DMS153 treated with DMSO at 0.1 percent for 48 hours (cell line): Measurements from ENCODE around the gene CCT3.

Experiments
- DNase-seq: peaks from one replicate; lab custom pipeline; 2025; ENCODE audit not compliant: unreplicated experiment; lab: John Stamatoyannopoulos, UW

The CCT3 gene

DNA sequence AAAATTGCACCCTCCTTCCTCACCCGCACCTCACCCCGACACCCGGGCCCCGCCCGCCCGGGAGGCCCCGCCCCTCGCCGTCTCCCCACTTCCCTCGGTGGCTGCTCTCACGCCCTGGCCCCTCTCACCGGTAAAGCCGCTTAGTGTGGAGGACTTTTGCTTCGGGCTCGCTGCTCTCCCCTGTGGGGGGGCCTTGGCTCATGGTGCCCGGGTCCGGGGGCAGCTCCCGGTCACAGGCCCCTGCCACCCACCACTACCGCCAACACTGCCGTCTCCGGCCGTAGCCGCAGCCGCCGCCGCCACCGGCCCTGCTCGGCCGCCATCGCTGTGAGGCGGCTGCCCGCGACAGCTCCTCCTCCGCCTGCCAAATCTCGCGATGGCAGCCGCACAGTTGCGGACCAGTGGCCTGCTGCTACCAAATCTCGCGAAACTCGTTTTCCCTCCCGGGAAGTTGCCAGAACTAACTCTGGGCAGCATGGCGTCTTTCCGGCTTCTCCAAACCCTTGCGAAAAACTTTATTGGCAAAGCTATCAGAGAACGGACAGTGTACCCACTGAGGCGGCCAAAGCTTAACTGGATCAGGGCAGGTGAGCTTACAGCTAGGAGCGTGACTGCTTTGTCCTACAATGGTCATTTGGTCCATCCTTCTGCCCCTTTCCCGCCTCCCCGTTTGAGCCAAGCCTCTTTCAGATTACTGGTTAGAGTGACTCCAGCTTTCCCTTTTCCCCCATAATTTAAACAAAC lies 55.4 kb downstream of the CCT3 start, which contains the start of gene SMG5:
SMG5 (minus strand) TSS at position 347 of the 744 bp plus-strand sequence; CDS start at position 202, 145 bp downstream.
- peak; percentile 100 for DNase-seq

DNA sequence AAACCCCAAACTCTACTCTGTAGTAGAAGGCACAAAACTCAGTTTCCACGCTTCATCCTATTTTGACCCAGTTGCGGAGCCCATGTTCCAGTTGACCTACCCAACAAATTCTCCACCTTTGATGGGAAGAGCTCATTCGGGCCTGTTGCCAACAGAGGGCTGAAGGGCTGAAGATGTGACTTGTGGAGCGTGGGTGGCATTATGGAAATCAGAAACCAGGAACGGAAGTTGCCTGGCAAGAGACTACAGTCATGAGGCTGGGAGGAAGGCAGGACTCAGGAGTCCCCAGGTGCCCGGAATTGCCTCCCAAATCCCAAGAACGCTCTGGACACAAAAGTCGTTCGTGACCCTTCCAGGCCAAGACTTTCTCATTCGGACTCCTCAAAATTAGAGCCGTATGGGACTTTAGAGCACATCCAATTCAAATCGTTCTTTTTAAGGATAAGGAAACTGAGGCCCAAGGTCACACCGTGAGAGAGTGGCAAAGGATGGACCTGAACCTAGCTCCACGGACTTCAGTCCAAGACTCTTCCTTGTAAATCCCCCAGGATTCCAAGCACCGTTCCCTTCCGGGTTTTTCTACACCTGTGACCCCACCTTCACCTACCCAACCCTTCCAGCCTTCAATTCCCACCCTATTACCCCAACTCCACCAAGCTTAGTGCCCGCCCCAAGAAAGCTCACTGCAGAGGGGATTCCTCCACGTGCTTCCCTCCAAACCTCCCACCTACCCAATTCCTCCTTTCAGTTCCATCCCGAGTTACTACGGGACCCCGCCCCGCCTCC lies 56.2 kb downstream of the CCT3 start:
- peak; percentile 50 for DNase-seq

DNA sequence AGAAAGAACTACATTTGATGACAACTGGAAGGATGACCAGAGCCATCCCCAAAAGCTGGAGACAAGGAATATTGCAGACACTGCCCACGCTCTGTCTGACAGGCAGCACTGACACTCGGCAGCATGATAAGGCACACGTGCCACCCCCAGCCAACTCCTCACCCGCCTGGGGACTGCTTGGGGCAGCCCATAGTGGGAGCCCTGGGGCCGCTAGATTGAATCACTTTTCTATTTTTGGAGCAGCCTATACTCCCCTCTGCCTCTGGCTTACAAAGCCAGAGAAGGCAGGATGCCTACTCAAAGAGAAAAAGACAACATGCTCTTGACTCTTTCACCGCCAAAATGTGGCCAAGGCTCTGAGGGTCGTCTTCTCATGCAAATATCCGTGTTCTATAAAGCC lies 56.8 kb downstream of the CCT3 start:
- DNase-seq, result no peak

- no peak for DNase-seq
Observed at GRCh38 chr1:156279837-156280236, 58.3 kb downstream of the CCT3 start.

- DNase-seq, result no peak
Observed at GRCh38 chr1:156276966-156277381, 61.1 kb downstream of the CCT3 start.

DNA sequence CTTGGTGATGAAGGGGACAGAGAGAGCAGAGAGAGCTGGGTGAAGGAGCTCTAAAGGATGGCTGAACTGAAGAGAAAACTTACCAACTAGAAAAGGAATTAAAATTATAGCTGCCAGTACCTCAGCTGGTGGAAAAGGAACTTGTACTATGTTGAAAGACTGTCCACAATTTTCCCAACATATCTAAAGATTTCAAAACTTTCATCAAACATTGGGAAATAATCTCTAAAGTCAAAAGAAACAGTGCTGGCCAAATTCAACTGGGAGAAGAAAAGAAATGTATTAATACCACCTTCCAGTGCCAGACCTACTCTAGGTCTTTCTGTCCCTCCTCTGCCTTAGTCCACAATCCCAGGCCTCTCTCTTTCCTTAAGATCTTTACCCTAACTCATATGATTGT lies 61.6 kb downstream of the CCT3 start:
- no peak for DNase-seq

- no peak for DNase-seq
Observed at GRCh38 chr1:156270314-156270713, 67.8 kb downstream of the CCT3 start.

- no peak for DNase-seq
Observed at GRCh38 chr1:156268336-156268735, 69.8 kb downstream of the CCT3 start.

DNA sequence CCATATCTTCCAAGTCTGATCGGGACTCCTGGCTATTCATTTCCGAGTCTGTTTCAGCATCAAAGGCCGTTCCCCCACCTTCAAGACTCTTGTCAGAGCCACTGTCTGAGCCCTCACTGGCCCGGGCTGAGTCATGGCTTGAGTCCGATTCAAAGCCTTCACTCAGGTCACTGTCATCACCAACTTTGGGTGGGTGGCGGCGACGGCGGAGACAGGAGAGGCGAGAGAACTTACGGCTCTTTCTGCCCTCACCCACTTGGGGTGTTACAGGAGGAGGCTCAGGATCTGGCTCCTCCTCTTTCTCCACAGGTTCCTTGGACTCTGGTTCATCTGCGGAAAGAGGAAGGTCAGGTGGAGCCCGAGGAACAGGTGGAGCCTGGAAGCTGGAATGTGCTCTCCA lies 72.0 kb downstream of the CCT3 start:
- no peak for DNase-seq

- DNase-seq, result no peak
Observed at GRCh38 chr1:156263288-156263655, 74.8 kb downstream of the CCT3 start.

- DNase-seq, result no peak
Observed at GRCh38 chr1:156262461-156263287, 75.4 kb downstream of the CCT3 start.

DNA sequence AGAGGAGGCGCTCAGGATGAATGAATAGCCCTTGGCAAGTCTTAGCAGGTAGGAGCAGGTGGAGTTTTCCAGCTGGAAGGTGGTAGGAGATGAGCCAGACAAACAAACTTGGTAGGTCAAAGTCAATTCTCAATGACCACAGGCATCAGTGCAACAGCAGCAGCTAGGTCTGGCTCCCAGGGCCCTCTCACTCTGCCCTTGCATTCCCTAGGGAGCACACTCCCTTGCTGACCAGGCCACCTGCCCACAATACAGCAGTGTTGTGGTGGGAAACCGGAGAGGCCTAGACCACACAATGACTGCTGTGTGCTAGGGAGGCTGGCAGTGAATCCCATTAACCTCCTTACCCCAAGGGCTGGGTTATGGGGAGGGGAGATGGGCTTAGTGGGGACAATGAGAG lies 77.2 kb downstream of the CCT3 start:
- no peak for DNase-seq

DNA sequence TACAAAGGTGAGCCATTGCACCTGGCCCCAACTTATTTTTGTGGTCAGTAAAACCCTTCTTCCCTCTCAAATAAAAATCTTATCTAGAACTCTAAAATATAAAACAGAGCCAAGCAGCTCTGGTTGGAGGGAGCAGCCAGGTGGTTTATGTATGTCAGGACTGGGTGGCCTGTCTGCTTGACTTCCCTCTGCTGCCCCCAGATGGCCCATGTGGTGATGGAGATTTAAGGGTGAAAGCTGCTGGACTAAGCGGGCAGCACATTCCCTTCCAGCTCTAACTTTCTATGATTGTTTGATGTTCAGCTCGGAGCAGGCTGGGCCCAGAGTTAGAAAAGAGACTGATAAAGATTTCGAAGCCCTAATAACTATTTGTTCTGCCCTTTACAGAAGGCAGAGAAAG lies 78.3 kb downstream of the CCT3 start:
- no peak for DNase-seq
